T follicular helper cell (primary cell): ENCODE data around the gene CTR9.

ENCODE experiments used
- DNase-seq: peaks from one replicate; pipeline ENCODE4 v3.0.0-alpha.2; 2020; ENCODE audit warnings: low read depth

The CTR9 gene

DNA sequence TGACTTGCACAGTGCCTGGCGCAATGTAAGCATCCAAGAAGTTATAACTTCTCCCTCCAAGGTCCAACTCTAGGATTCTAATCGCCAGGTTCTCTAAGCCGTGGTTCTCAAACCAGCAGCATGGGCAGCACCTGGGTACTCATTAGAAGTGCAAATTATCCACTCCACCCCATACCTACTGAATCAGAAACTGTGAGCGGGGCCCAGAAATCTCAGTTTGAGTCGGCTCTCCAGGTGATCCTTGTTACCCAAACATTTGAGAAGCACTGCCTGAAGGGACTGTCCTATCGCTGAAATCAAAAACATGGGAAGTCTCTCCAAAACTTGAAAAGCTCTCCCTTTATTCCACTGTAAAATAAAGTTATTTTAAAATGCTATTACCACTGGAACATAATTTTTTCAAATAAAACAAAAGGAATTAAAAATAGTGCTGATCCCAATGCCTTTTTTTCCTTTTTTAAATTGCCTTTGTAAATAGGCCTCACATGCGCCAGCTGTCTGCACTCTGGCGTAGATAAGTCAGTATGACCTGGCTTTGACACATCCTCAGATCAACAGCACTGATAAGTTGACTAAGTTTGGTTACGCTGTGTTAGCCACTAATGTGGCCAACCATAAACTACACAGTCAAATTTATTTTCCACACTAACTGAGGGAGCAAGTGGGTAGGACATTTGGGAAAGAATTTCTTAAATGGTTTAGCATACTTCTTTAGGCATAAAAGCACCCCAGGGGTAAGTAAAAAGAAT lies 8.4 kb upstream of the CTR9 start:
- no peak for DNase-seq

DNA sequence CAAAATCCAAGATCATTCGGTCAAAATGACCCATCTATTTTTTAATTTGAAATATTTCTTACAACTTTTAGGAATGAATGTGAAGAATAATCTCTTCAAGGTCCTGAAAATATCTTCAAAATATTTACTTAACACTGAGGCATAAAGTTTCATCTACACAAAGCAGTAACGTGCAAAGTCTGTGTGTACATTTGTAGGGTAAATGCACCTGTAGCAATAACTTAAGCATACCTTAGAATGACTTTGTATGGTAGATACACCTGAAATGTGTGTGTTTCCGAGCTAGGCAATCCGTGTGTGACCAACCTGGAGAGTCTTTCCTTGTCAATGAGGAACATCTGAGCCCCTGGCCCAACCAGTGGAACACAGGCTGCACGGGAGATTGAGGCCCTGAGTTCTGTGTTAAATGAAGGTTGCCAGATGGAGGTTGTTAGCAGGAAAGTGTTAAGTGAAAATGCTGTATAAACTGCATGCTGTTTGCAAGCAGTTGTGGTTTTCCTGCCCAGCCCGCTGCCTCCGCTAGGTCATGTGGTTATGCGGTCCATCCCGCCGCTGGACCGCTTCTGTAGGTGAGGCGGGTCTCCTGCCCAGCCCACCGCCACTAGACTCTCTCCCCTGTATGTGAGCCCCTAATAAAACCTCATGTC lies 7.6 kb upstream of the CTR9 start:
- DNase-seq: no peak

- DNase-seq: no peak
Observed at GRCh38 chr11:10744206-10744605, 6.8 kb upstream of the CTR9 start.

DNA sequence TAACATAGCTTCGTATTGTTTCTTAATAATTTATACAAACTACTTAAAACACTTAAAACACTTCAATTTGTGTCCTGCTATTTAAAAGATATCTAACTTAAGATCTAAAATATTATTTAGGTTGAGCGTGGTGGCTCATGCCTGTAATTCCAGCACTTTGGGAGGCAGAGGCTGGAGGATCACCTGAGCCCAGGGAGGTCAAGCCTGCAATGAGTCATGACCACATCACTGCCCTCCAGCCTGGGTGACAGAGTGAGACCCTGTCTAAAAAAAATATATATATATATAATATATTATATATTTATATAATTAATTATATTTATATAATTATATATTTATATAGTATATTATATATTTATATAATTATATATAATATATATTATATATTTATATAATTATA lies 4.2 kb upstream of the CTR9 start:
- no peak for DNase-seq

GRCh38 chr11:10747733-10748132 lies 3.3 kb upstream of the CTR9 start:
- DNase-seq: no peak

GRCh38 chr11:10749476-10749875 lies 1.6 kb upstream of the CTR9 start:
- DNase-seq: no peak

- no peak for DNase-seq
Observed at GRCh38 chr11:10751581-10751940, 515 bp downstream of the CTR9 start.

DNA sequence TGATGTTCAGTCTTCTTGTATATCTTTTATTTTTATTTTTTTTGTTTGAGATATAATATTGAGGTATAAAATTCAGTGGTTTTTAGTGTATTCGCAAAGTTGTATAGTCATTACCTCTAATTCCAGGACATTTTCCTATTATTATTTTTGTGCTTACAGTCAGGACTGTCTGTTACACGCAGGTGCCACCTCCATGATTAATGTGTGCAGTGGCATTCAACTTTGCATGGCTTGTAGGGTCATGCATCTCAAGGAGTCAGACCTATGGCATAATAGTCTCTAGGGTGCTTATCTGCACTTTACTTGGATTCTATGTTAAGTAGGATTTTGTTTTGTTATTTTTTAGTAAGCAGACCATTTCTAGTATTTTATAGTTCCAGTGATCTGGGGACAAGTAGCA lies 1.0 kb downstream of the CTR9 start:
- DNase-seq: no peak

DNA sequence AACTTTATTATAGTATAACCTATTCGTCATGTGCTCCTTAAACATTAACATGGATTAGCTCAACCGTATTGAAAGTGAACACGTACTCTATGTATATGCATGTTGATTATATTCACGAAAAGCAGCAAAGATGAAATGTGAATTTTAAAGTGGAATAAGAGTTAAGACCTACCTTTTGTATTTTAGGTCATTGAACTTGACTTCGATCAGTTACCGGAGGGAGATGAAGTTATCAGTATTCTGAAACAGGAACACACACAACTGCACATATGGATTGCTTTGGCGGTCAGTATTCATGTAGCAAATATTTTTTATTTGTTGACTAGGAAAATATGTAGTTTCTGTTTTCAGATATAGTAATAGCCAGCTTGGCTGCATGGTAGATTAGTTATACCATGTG lies 1.4 kb downstream of the CTR9 start:
- no peak for DNase-seq

DNA sequence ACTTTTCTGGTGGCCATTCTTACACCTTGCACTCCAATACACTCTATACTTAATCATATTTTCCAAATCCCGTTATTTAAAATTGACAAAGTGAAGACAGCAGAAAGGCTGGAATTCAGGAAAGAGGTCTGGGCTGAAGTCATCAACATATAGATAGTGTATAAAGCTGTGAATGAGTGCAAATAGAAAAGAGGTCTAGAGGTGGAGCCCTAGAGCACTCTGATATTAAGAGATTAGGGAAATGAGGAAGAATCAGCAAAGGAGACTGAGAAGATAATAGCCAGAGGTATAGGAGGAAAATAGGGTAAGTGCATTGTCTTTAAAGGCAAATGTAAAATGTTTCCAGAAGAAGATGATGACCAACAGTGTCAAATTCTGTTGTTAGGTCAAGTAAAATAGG lies 7.9 kb downstream of the CTR9 start:
- no peak for DNase-seq

- no peak for DNase-seq
Observed at GRCh38 chr11:10761085-10761698, 10.1 kb downstream of the CTR9 start.

GRCh38 chr11:10762185-10762584 lies 11.1 kb downstream of the CTR9 start:
- DNase-seq: no peak

- no peak for DNase-seq
Observed at GRCh38 chr11:10762913-10763421, 11.9 kb downstream of the CTR9 start.

- no peak for DNase-seq
Observed at GRCh38 chr11:10763766-10764165, 12.7 kb downstream of the CTR9 start.

DNA sequence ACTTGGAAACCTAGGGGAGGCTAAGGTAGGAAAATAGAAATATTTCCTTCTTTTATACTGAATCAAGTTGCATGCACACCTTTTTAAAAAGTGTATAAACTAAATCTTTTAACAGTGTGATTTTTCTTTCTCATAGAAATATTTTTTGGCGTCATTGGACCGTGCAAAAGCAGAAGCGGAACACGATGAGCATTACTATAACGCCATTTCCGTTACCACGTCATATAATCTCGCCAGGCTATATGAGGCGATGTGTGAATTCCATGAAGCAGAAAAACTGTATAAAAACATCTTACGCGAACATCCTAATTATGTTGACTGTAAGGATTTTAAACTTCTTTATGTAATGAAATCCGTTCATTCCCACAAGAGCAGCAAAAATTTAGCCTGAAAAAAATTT lies 13.4 kb downstream of the CTR9 start:
- DNase-seq: no peak

- no peak for DNase-seq
Observed at GRCh38 chr11:10770626-10771254, 19.7 kb downstream of the CTR9 start.

- DNase-seq: no peak
Observed at GRCh38 chr11:10771457-10771856, 20.4 kb downstream of the CTR9 start.

- DNase-seq: no peak
Observed at GRCh38 chr11:10774811-10775210, 23.8 kb downstream of the CTR9 start.

DNA sequence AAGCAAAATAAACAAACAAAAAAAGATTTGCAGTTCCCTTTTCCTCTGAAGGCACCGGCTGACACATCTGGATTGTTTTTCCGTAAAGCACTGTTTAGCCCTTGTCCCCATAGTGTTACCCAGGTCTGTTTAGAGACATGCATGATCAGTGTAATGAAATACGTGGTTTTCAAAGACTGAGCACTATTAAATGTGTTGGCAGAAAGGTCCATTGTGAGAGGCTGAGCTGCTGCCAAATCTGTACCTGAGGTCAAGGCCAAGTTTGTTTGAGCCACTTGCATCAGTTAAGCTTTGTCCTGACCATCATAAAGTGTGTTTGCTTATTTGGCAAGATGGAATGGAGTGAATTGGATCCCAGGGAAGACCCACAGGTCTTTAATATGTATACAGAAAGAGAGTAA lies 26.3 kb downstream of the CTR9 start:
- no peak for DNase-seq

DNA sequence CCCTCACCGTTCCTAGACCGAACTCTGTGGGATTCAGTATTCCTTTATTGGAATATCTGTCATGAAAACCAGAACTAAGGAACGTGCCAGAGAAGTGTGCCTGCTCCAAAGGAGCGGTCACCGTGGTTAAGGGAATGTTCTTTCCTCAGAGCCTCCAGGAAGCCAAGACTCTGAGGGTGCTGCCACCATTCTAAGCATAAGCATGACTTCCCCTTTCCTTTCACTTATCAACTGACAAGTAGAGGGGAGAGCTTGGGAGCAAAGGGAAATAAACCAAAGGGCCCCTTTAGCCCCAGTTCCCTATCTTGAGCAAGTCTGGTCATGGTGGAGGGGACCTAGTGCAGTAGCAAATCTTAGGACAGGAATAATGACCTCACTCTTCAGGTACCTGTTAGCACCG lies 26.8 kb downstream of the CTR9 start:
- no peak for DNase-seq

DNA sequence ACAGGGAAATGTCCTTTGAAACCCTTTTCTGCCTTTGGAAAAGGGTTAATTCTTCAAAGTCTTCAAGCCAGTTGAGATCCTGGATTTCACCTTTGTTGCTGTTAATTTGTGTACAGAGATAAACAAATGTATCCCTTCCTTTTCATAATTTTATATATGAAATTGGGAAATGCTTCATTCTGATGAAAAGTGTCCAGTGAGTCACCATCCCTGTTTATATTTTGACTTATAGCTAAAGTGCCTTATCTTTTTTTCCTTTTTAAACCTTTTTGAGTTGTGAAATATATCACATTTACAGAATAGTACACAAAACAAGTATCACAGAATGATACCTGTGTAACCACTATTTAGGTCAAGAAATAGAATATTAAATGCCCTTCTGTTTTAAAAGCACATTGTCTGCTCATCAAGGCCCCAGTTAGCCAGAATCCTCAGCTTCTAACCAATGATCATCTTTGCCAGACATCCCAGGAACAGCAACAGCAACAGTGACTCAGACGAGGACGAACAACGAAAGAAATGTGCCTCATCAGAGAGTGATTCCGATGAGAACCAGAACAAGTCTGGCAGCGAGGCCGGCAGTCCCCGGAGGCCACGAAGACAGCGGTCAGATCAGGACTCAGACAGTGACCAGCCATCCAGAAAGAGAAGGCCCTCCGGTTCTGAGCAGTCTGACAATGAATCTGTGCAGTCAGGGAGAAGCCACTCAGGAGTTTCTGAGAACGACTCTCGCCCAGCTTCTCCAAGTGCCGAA lies 27.3 kb downstream of the CTR9 start:
- no peak for DNase-seq

DNA sequence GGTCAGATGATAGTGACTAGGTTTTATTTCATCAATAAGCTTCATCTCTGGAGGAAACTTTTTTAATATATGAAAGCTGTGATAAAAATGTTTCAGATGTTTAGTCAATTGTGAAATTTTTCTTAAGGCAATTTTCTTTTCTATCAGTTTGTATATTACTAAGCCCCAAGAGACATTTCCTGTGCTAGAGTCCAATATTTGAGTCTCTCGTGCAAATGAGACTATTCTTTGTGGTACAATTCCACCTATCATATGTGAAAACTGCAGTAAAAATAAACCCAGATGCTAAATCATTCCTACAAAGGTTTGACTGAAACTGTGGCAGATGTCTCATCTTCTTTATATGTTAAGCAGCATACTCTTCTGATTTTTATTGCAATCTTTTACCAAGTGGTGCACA lies 28.0 kb downstream of the CTR9 start:
- no peak for DNase-seq
